Measurements from ENCODE around the gene TRIM47. TPM values are rescaled to one million over a fixed set of nuclear protein-coding genes. Genes with fewer than 3 reads are reported as not detected.

TRIM47 gene
- total RNA-seq, 1 experiment from 2014 or later: 125 TPM

DNA sequence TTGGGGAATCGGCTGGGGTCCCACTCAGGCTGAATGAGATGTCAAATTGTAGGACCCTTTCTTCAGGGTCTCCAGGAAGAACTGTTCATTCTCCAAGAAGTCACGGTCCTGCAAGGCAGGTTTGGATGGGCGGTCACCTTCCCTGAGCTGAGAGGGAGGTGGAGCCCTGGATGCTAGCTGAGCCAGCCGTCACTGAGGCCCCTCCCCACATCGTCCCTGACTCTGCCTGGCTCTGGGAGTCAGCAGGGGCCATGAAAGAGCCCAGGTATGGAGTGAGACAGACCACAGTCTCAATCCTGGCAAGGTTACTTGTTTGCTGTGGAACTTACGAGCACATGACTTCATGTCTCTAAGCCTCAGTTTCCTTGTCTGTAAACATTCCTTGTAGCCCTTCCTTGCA lies 32.3 kb upstream of the TRIM47 start:
- intact Hi-C loops (cut with micrococcal nuclease; ENCODE audit: unreplicated experiment): no loop called here
- in situ Hi-C loops (cut with HindIII; ENCODE audit: low pct_unique_long_range_greater_than_20kb, low sequenced_read_pairs): no loop called here
- Histone ChIP-seq H3K36me3 (ENCODE audit: control insufficient read depth, insufficient read depth, low read length) (no peaks in the 10 kb centered on the region), H3K4me3 (ENCODE audit: low read depth in 2 of 2, low read length in 2 of 2) (no peak overlapping the region), H3K27me3 (ENCODE audit: control insufficient read depth, insufficient read depth, low read length) (no peaks in the 10 kb centered on the region), H3K4me1 (ENCODE audit: control insufficient read depth, insufficient read depth, low read length) (peaks cover 1% of the 10 kb centered on the region), H3K9me3 (ENCODE audit: control insufficient read depth, insufficient read depth, low read depth, low read length) (no peaks in the 10 kb centered on the region), H3K27ac (ENCODE audit: low read length) (no peak overlapping the region)
- DNase-seq (ENCODE audit: low read depth, low spot score): no peak
- no peak for TF ChIP-seq SIN3A (IDR thresholded peaks at IDR 0.05; ENCODE audit: borderline replicate concordance, insufficient read depth, low read depth, low read length)
- TF ChIP-seq POLR2AphosphoS5 (IDR thresholded peaks at IDR 0.05; ENCODE audit: low read depth, low read length): no peak
- TF ChIP-seq, protein P1, sequence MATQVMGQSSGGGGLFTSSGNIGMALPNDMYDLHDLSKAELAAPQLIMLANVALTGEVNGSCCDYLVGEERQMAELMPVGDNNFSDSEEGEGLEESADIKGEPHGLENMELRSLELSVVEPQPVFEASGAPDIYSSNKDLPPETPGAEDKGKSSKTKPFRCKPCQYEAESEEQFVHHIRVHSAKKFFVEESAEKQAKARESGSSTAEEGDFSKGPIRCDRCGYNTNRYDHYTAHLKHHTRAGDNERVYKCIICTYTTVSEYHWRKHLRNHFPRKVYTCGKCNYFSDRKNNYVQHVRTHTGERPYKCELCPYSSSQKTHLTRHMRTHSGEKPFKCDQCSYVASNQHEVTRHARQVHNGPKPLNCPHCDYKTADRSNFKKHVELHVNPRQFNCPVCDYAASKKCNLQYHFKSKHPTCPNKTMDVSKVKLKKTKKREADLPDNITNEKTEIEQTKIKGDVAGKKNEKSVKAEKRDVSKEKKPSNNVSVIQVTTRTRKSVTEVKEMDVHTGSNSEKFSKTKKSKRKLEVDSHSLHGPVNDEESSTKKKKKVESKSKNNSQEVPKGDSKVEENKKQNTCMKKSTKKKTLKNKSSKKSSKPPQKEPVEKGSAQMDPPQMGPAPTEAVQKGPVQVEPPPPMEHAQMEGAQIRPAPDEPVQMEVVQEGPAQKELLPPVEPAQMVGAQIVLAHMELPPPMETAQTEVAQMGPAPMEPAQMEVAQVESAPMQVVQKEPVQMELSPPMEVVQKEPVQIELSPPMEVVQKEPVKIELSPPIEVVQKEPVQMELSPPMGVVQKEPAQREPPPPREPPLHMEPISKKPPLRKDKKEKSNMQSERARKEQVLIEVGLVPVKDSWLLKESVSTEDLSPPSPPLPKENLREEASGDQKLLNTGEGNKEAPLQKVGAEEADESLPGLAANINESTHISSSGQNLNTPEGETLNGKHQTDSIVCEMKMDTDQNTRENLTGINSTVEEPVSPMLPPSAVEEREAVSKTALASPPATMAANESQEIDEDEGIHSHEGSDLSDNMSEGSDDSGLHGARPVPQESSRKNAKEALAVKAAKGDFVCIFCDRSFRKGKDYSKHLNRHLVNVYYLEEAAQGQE (IDR thresholded peaks at IDR 0.05; ENCODE audit: insufficient read depth in 1 of 2, low read depth in 2 of 2, low read length in 1 of 2): no peak
- no peak for TF ChIP-seq TCF7L2 (IDR thresholded peaks at IDR 0.05; ENCODE audit: low read depth, low read length)
- TF ChIP-seq, protein P2, sequence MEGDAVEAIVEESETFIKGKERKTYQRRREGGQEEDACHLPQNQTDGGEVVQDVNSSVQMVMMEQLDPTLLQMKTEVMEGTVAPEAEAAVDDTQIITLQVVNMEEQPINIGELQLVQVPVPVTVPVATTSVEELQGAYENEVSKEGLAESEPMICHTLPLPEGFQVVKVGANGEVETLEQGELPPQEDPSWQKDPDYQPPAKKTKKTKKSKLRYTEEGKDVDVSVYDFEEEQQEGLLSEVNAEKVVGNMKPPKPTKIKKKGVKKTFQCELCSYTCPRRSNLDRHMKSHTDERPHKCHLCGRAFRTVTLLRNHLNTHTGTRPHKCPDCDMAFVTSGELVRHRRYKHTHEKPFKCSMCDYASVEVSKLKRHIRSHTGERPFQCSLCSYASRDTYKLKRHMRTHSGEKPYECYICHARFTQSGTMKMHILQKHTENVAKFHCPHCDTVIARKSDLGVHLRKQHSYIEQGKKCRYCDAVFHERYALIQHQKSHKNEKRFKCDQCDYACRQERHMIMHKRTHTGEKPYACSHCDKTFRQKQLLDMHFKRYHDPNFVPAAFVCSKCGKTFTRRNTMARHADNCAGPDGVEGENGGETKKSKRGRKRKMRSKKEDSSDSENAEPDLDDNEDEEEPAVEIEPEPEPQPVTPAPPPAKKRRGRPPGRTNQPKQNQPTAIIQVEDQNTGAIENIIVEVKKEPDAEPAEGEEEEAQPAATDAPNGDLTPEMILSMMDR (IDR thresholded peaks at IDR 0.05): no peak
- no peak for ATAC-seq
- POLR2A ChIA-PET: interaction anchor here (0.6 kb wide), 1 partner anchor 1373 kb away, joined by 6 read pairs; no protein-coding TSS in a partner anchor
- CTCF ChIA-PET: no interaction called here
- no TSS peak for BruUV-seq (replicated peaks)

DNA sequence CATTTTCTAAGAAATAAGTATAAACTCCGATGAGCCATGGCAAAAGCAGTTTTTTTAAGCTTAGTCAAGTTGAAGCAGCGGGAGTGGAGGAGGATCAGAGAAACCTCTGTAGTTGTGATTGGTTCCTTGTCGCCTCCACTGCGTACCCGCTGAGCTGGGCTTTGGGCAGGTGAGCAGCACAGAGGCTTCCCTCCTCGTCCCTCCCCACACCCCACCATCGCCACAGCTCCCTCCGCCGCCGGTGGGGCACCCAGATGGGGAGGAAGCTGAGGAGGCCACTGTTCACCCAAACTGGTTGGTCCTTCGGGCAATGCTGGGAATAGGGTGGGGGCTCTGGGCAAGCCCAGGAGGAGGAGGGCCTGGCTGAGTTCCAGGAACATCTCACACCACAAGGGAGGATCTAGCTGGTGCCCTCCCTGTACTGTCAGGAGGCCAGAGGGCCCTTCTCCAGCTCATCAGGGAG lies 31.5 kb upstream of the TRIM47 start:
- DNase-seq (ENCODE audit: low read depth, low spot score): no peak
- Histone ChIP-seq H3K4me1 (ENCODE audit: control insufficient read depth, insufficient read depth, low read length) (peaks cover 4% of the 10 kb centered on the region), H3K9me3 (ENCODE audit: control insufficient read depth, insufficient read depth, low read depth, low read length) (no peaks in the 10 kb centered on the region), H3K36me3 (ENCODE audit: control insufficient read depth, insufficient read depth, low read length) (no peaks in the 10 kb centered on the region), H3K4me3 (ENCODE audit: low read depth in 2 of 2, low read length in 2 of 2) (no peak overlapping the region), H3K27me3 (ENCODE audit: control insufficient read depth, insufficient read depth, low read length) (no peaks in the 10 kb centered on the region), H3K27ac (ENCODE audit: low read length) (no peak overlapping the region)
- in situ Hi-C loops (cut with HindIII; ENCODE audit: low pct_unique_long_range_greater_than_20kb, low sequenced_read_pairs) (no loop called here), intact Hi-C loops (cut with micrococcal nuclease; ENCODE audit: unreplicated experiment) (loop anchor here (5.0 kb wide), 1 partner anchor 92 kb away; the partner anchor contains the start of gene CDK3)
- TF ChIP-seq, protein P1 (IDR thresholded peaks at IDR 0.05; ENCODE audit: insufficient read depth in 1 of 2, low read depth in 2 of 2, low read length in 1 of 2): no peak
- TF ChIP-seq SIN3A (IDR thresholded peaks at IDR 0.05; ENCODE audit: borderline replicate concordance, insufficient read depth, low read depth, low read length) (no peak), POLR2AphosphoS5 (IDR thresholded peaks at IDR 0.05; ENCODE audit: low read depth, low read length) (no peak), TCF7L2 (IDR thresholded peaks at IDR 0.05; ENCODE audit: low read depth, low read length) (no peak)
- TF ChIP-seq, protein P2 (IDR thresholded peaks at IDR 0.05): no peak
- no peak for ATAC-seq
- ChIA-PET CTCF (interaction anchor here (0.6 kb wide), 2 partner anchors 21 to 91 kb away, joined by 3 to 4 read pairs; partner anchors contain the start of gene CDK3), POLR2A (interaction anchor here (0.6 kb wide), 2 partner anchors 185 to 1374 kb away, joined by 3 to 6 read pairs; no protein-coding TSS in a partner anchor)
- no TSS peak for BruUV-seq (replicated peaks)
